Pancreas (tissue), 10 donors: ENCODE measurements around the gene MACROH2A1. TPM values are rescaled to one million over a fixed set of nuclear protein-coding genes. Genes with fewer than 3 reads are reported as not detected.
A peak's percentile ranks its signal among the peaks of the same experiment; 100 is the strongest.

Experiments
- ATAC-seq, 4 donors: fragments of 200-7000 bp; cut with Tn5 transposase; one replicate each; pipeline versions ENCODE4 v1.8.0 to v1.9.1; 2020; ENCODE audit warnings: mild to moderate bottlenecking in 4 of 4, moderate library complexity in 4 of 4
- DNase-seq, 6 donors: peaks; one replicate each; pipeline ENCODE4 v3.0.0-alpha.2; 2020
- FAIRE-seq: peaks from 2 replicates; lab custom pipeline; 2012; peaks lifted over from hg19 to GRCh38; lab: Jason Lieb, UNC
- H3K27ac ChIP-seq, 4 donors: fragments of 200-600 bp; sonication (generic); 1 replicate in 3 of 4; 2 replicates in 1 of 4; pipeline versions ENCODE4 v1.5.0 to v1.8.0; 2020
- H3K27me3 ChIP-seq, 4 donors: fragments of 200-600 bp; one replicate each; pipeline ENCODE4 v1.8.0; 2021
- H3K36me3 ChIP-seq, 3 donors: fragments of 200-600 bp; sonication (generic) in 1 of 3; one replicate each; pipeline versions ENCODE4 v1.5.0 to v1.8.0; 2020 to 2021
- H3K4me1 ChIP-seq, 3 donors: fragments of 200-600 bp; one replicate each; pipeline ENCODE4 v1.8.0; 2021
- H3K4me3 ChIP-seq, 4 donors: fragments of 200-600 bp; sonication (generic) in 2 of 4; one replicate each; pipeline versions ENCODE4 v1.5.0 to v1.8.0; 2020 to 2021
- H3K9me3 ChIP-seq, 4 donors: fragments of 200-600 bp; one replicate each; pipeline ENCODE4 v1.8.0; 2021
- CTCF ChIP-seq, 4 donors: fragments of 200-600 bp; sonication (generic) in 3 of 4; IDR thresholded peaks; one replicate each; pipeline versions ENCODE4 v1.5.0 to v1.8.0; 2021; ENCODE audit warnings: antibody characterized with exemption in 4 of 4
- WGBS, 2 donors: extraction: QIAGEN DNeasy Blood & Tissue Kit; methylation state at CpG; one replicate each; pipeline ENCODE4 v1.1.7; 2013; 5-methylcytosine and 5-hydroxymethylcytosine counted together
- intact Hi-C, 3 donors: fragments of 100-400 bp; cut with DNase I; formaldehyde crosslinking; loops; one replicate each; pipeline versions ENCODE4 v1.11.1 to v1.14.2; 2022
- polyA plus RNA-seq, 2 donors: library from polyadenylated mRNA; stranded (reverse); fragments of 200-250 nt; gene quantifications; one replicate each; pipeline ENCODE4 v1.2.3, GENCODE V29; 2013
- total RNA-seq, 6 donors: library from RNA; stranded (reverse); fragmentation: NEBNext Ultra II Directional in 4 of 6; extraction: Animal tissue kit (Norgen Biotek cat#: 25700) in 4 of 6; gene quantifications; one replicate each; pipeline versions ENCODE4 v1.2.1 to v1.2.4, GENCODE V29; 2021 to 2023
- donor health status: healthy with polysubstance abuse.
- donor health status: DM: no; HTN: no; CAD: no; lungs with moderate emphysema.
- donor health status: DM: no; HTN: no; CAD: no.
- donor health status: control.
- donor health status: control.
- donor health status: Bipolar disorder and iron deficiency.
- donor health status: DM: yes; HTN: yes; CAD: no.
- donor health status: DM: no; HTN: no; CAD: no.
- donor health status: DM: no; HTN: no; CAD: no.
- donor health status: DM: yes; HTN: yes; CAD: no.

MACROH2A1 gene
- total and polyA plus RNA-seq, 8 donors: 25.7 to 72.1 (median 43.7) TPM

GRCh38 chr5:135353952-135354721, 44.9 kb downstream of the MACROH2A1 start:
- Histone ChIP-seq H3K27ac (no peak overlapping the region), H3K9me3 (no peaks in the 10 kb centered on the region), H3K36me3 (peaks cover 0 to 25% (median 0%) of the 10 kb centered on the region in 3 donors), H3K27me3 (no peaks in the 10 kb centered on the region), H3K4me3 (no peak overlapping the region), H3K4me1 (no peaks in the 10 kb centered on the region)
- intact Hi-C loops: no loop called here
- WGBS, 2 donors: 87 to 90% methylated on average over 4 of the region's 4 CpGs
- TF ChIP-seq CTCF (IDR thresholded peaks at IDR 0.05): no peak
- FAIRE-seq (no peak), DNase-seq (no peak), ATAC-seq (peak in 2 of 4 donors; percentile 35 to 42)

- Histone ChIP-seq H3K4me1 (no peaks in the 10 kb centered on the region), H3K4me3 (no peak overlapping the region), H3K27me3 (no peaks in the 10 kb centered on the region), H3K27ac (no peak overlapping the region), H3K36me3 (peaks cover 0 to 16% (median 0%) of the 10 kb centered on the region in 3 donors), H3K9me3 (no peaks in the 10 kb centered on the region)
- DNase-seq (no peak), FAIRE-seq (no peak), ATAC-seq (no peak)
- 93 to 94% methylated on average over 10 of the region's 10 CpGs for WGBS, 2 donors
- intact Hi-C loops: no loop called here
- TF ChIP-seq CTCF (IDR thresholded peaks at IDR 0.05): no peak
Measured at GRCh38 chr5:135350536-135350935, 48.5 kb downstream of the MACROH2A1 start.

- no peak for DNase-seq
- H3K4me3 ChIP-seq: no peak overlapping the region
- TF ChIP-seq CTCF (IDR thresholded peaks at IDR 0.05): no peak
Measured at GRCh38 chr5:135349886-135350285, 49.1 kb downstream of the MACROH2A1 start.

GRCh38 chr5:135349451-135349850, 49.6 kb downstream of the MACROH2A1 start:
- intact Hi-C loops: no loop called here
- no peak for DNase-seq
- H3K27me3 ChIP-seq: no peaks in the 10 kb centered on the region
- H3K27ac ChIP-seq: no peak overlapping the region
- WGBS, 2 donors: 95 to 96% methylated on average over 1 of the region's 1 CpG
- no peaks in the 10 kb centered on the region for H3K4me1 ChIP-seq
- no peak for TF ChIP-seq CTCF (IDR thresholded peaks at IDR 0.05)
- H3K36me3 ChIP-seq: peaks cover 0 to 20% (median 0%) of the 10 kb centered on the region in 3 donors
- no peaks in the 10 kb centered on the region for H3K9me3 ChIP-seq
- ATAC-seq: no peak
- no peak overlapping the region for H3K4me3 ChIP-seq
- FAIRE-seq: no peak

More at GRCh38 chr5:135349886-135350285, 49.1 kb downstream of the MACROH2A1 start:
- H3K9me3 ChIP-seq: no peaks in the 10 kb centered on the region
- peaks cover 0 to 22% (median 0%) of the 10 kb centered on the region in 3 donors for H3K36me3 ChIP-seq
- intact Hi-C loops: no loop called here
- H3K27me3 ChIP-seq: no peaks in the 10 kb centered on the region
- H3K27ac ChIP-seq: no peak overlapping the region
- FAIRE-seq: no peak
- H3K4me1 ChIP-seq: no peaks in the 10 kb centered on the region
- ATAC-seq: no peak

GRCh38 chr5:135348918-135349317, 50.1 kb downstream of the MACROH2A1 start:
- Histone ChIP-seq H3K27ac (no peak overlapping the region), H3K4me1 (no peaks in the 10 kb centered on the region), H3K36me3 (peaks cover 0 to 24% (median 0%) of the 10 kb centered on the region in 3 donors), H3K4me3 (no peak overlapping the region), H3K27me3 (no peaks in the 10 kb centered on the region), H3K9me3 (no peaks in the 10 kb centered on the region)
- intact Hi-C loops: no loop called here
- no peak for TF ChIP-seq CTCF (IDR thresholded peaks at IDR 0.05)
- ATAC-seq (no peak), FAIRE-seq (no peak), DNase-seq (no peak)
- 83 to 100% methylated on average over 1 of the region's 1 CpG for WGBS, 2 donors
